Measurements from ENCODE around the gene RPS6KA4. TPM values are rescaled to one million over a fixed set of nuclear protein-coding genes. Genes with fewer than 3 reads are reported as not detected.
A peak's percentile ranks its signal among the peaks of the same experiment; 100 is the strongest.
"Not testable (repeated sequence)": the region's sequence is repeated elsewhere in the genome, so short reads cannot be mapped to it uniquely, and the experiment has no call there.

The RPS6KA4 gene
- 10 to 100 TPM in 1 of 3 donors, 1 to 10 TPM in 2; 5.0 to 16.7 (median 8.5) TPM for polyA plus RNA-seq

DNA sequence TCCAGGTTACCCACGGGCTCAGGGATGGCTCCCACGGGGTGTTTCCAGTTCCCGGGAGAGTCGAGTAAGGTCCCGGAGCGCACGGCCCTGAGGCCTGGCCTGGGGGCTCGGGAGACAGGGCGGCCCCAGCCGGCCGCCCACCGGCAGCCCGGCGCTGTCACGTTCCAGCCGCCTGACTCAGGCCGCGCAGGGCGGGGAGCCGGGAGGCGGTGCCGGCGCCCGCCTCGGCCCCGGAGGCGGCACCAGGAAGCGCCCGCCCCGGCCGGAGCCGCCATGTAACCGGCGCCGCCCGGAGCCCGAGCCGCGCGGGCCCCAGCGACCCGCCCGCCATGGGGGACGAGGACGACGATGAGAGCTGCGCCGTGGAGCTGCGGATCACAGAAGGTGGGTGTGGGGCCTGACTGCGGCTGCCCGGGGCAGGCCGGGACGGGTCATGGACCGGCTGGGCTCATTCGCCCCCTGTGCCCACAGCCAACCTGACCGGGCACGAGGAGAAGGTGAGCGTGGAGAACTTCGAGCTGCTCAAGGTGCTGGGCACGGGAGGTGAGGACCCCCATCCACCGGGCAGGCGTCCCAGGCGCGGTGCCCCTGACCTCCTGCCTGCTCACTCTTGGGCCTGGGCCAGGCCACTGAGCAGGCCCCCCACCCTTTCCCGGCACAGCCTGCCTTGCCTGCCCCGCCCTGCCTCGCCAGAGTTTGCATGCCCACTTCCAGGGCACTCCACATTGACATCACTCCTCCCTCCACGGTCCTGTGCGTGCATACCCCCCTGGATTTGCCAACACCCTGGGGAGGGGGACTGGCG is at the start of gene RPS6KA4:
RPS6KA4 (plus strand) TSS at position 256 of the 805 bp plus-strand sequence; CDS start at position 330, 74 bp downstream.
- H3K36me3 Mint-ChIP-seq: peaks cover 4 to 15% (median 7%) of the 10 kb centered on the region in 3 donors
- H3K9me3 Mint-ChIP-seq: no peaks in the 10 kb centered on the region
- DNase-seq: peak; percentile 55 to 64 (median 60)
- H3K4me1 Mint-ChIP-seq: peaks cover 17 to 30% of the 10 kb centered on the region in 2 donors
- no peaks in the 10 kb centered on the region for H3K27me3 Mint-ChIP-seq (ENCODE audit: low read depth in 3 of 3)
- peak within 1 kb of the TSS; percentile 34 to 83 (median 70) for H3K27ac Mint-ChIP-seq
- H3K4me3 Mint-ChIP-seq: peak within 1 kb of the TSS; percentile 81 to 93 (median 88)

DNA sequence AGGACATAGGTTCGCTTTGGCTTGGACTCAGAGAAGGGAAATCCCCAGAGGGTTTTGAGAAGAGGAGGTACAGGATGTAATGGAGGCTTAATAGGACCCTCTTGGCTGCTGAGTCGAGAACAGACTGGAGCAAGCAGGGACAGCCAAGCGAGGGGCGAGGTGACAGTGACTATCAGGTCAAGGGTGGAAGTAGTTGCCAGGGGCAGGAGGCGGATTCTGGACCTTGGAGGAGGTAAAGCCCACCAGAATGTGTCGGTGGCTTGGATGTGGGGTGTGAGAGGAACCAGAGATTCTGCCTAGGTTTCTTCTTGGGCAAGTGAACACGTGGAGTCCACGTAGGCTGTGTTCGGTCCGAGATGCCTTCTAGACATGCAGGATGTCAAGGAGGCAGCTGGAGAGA is 46.0 kb upstream of the RPS6KA4 start:
- DNase-seq: no peak
- Mint-ChIP-seq H3K27ac (peak overlapping the region; percentile 19 to 86 (median 67)), H3K4me3 (no peak overlapping the region), H3K9me3 (no peaks in the 10 kb centered on the region), H3K27me3 (ENCODE audit: low read depth in 3 of 3) (peaks cover 7 to 11% (median 8%) of the 10 kb centered on the region in 3 donors), H3K4me1 (peaks cover 25 to 33% of the 10 kb centered on the region in 2 donors), H3K36me3 (peaks cover 0 to 14% (median 0%) of the 10 kb centered on the region in 3 donors)

DNA sequence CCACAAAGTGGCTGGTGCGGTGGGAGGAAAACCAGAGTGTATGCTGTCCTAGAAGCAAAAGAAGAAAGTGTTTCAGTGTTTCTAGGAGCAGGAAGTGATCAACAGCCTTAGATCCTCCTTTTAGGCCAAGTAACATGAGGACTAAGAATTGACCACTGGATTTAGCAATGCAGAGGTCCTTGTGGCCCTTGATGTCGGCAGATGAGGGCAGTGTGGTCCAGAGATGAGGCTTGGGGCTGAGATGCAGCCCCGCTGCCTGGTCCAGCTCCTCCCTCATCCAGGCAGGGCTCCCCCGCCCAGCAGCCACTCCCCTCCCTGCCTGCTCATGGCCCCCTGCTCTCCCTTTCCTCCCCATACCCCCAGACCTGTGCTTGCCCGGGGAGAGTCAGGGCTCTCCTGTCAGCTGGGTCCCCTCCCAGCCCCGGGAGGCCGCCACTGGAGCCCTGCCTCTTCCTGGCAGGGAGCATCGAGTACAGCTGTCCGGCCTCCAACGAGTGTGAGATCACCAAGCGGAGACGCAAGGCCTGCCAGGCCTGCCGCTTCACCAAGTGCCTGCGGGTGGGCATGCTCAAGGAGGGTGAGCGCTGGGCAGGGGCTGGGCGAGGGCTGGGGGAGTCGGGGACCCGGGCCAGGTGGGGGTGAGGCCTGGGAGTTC is 45.3 kb upstream of the RPS6KA4 start:
- Mint-ChIP-seq H3K4me3 (no peak overlapping the region), H3K9me3 (no peaks in the 10 kb centered on the region), H3K27me3 (ENCODE audit: low read depth in 3 of 3) (peaks cover 9 to 17% (median 14%) of the 10 kb centered on the region in 3 donors), H3K4me1 (peaks cover 31 to 37% of the 10 kb centered on the region in 2 donors), H3K27ac (peak overlapping the region; percentile 19 to 86 (median 46)), H3K36me3 (peaks cover 0 to 14% (median 0%) of the 10 kb centered on the region in 3 donors)
- no peak for DNase-seq

DNA sequence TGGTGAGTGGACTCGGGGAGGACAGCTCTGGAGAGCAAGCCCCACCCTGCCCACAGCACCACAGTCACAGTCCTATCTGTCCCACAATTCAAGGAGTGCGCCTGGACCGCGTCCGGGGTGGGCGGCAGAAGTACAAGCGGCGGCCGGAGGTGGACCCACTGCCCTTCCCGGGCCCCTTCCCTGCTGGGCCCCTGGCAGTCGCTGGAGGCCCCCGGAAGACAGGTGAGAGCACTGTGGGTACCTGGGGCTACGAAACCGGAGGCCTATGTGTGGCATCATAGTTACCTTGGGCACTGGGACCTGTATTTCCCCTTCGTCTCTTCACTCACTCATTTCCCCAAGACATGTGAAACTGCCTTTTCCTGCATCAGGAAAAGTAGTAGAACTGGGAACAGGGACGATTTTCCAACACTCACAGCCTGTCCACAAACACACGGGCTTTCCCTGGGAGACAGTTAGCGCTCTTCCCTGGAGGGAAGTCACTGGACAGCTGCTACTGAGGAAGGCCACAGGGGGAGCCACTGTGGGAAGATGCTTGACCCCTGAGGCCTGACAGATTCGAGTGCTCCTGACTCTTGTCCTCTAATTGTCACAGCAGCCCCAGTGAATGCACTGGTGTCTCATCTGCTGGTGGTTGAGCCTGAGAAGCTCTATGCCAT is 44.7 kb upstream of the RPS6KA4 start:
- H3K36me3 Mint-ChIP-seq: peaks cover 0 to 14% (median 0%) of the 10 kb centered on the region in 3 donors
- DNase-seq: no peak
- H3K27ac Mint-ChIP-seq: peak overlapping the region in 4 of 6 donors; percentile 57 to 86 (median 64)
- peak overlapping the region in 1 of 5 donors; percentile 12 for H3K4me3 Mint-ChIP-seq
- H3K4me1 Mint-ChIP-seq: peaks cover 36 to 44% of the 10 kb centered on the region in 2 donors
- no peaks in the 10 kb centered on the region for H3K9me3 Mint-ChIP-seq
- peaks cover 9 to 19% (median 14%) of the 10 kb centered on the region in 3 donors for H3K27me3 Mint-ChIP-seq (ENCODE audit: low read depth in 3 of 3)

DNA sequence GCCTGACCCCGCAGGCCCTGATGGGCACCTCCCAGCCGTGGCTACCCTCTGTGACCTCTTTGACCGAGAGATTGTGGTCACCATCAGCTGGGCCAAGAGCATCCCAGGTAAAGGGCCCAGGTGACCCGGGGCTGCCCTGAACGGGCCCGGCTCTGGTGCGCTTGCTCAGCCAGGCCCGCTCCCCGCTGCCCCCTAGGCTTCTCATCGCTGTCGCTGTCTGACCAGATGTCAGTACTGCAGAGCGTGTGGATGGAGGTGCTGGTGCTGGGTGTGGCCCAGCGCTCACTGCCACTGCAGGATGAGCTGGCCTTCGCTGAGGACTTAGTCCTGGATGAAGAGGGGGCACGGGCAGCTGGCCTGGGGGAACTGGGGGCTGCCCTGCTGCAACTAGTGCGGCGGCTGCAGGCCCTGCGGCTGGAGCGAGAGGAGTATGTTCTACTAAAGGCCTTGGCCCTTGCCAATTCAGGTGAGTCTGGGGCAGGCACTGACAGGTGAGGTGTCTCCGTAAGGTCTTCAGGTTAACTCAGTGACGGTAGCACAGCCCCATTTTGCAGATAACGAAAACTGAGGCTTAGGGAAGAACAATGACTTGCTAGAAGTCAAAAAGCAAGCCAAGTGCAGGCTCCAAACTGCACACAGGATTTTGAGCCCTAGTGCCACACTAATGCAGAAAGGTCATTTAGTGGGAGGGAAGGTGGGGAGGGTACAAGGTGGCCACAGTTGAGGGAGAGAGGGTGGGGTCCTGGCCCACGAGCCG is 44.0 kb upstream of the RPS6KA4 start:
- Mint-ChIP-seq H3K27ac (peak overlapping the region in 4 of 6 donors; percentile 53 to 81 (median 72)), H3K4me1 (peaks cover 39 to 47% of the 10 kb centered on the region in 2 donors)

DNA sequence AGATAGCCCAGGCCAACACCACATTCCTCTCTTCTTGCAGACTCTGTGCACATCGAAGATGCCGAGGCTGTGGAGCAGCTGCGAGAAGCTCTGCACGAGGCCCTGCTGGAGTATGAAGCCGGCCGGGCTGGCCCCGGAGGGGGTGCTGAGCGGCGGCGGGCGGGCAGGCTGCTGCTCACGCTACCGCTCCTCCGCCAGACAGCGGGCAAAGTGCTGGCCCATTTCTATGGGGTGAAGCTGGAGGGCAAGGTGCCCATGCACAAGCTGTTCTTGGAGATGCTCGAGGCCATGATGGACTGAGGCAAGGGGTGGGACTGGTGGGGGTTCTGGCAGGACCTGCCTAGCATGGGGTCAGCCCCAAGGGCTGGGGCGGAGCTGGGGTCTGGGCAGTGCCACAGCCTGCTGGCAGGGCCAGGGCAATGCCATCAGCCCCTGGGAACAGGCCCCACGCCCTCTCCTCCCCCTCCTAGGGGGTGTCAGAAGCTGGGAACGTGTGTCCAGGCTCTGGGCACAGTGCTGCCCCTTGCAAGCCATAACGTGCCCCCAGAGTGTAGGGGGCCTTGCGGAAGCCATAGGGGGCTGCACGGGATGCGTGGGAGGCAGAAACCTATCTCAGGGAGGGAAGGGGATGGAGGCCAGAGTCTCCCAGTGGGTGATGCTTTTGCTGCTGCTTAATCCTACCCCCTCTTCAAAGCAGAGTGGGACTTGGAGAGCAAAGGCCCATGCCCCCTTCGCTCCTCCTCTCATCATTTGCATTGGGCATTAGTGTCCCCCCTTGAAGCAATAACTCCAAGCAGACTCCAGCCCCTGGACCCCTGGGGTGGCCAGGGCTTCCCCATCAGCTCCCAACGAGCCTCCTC is 43.1 kb upstream of the RPS6KA4 start:
- H3K4me3 Mint-ChIP-seq: peak overlapping the region; percentile 86 to 99 (median 93)
- not testable (repeated sequence) for DNase-seq, H3K9me3 Mint-ChIP-seq
- H3K4me1 Mint-ChIP-seq: peaks cover 45 to 51% of the 10 kb centered on the region in 2 donors
- H3K27me3 Mint-ChIP-seq (ENCODE audit: low read depth in 3 of 3): peaks cover 9 to 19% (median 14%) of the 10 kb centered on the region in 3 donors
- peak overlapping the region; percentile 98 to 100 (median 100) for H3K27ac Mint-ChIP-seq
- H3K36me3 Mint-ChIP-seq: peaks cover 0 to 15% (median 0%) of the 10 kb centered on the region in 3 donors

More for the DNA sequence above, 44.0 kb upstream of the RPS6KA4 start:
- Mint-ChIP-seq H3K9me3 (no peaks in the 10 kb centered on the region), H3K36me3 (peaks cover 0 to 14% (median 0%) of the 10 kb centered on the region in 3 donors), H3K27me3 (ENCODE audit: low read depth in 3 of 3) (peaks cover 9 to 19% (median 14%) of the 10 kb centered on the region in 3 donors), H3K4me3 (no peak overlapping the region)
- DNase-seq: no peak

DNA sequence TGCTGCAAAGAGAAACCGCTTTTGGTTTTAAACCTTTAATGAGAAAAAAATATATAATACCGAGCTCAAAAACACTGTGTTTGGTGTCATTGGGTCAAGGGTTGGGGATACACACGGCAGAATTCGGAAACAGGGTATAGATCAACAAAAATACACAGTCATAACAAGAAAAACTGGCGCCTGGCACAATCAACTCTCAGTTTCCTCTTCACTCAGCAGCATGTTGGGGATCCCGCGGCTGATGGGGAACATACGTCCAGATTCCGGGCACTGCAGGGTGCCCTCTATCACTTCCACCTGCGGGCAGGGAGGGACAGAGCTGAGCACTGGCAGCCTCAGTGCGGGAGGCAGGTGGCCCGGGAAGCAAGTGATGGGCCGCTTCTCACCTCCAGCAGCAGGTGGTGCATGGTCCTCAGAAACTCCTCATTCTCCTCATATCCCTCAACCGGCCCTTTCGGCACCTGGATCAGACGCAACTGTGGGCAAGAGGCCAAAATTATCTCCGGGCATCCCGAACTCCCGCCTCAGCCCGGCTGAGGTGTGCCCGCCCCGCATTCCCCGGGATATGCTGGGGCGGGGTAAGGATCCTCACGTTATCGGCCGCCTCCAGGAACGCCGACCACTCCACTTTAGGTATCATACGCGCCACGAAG is 42.2 kb upstream of the RPS6KA4 start:
- peak overlapping the region; percentile 86 to 99 (median 93) for H3K4me3 Mint-ChIP-seq
- peaks cover 46 to 57% of the 10 kb centered on the region in 2 donors for H3K4me1 Mint-ChIP-seq
- H3K9me3 Mint-ChIP-seq: no peaks in the 10 kb centered on the region
- peak overlapping the region; percentile 98 to 100 (median 100) for H3K27ac Mint-ChIP-seq
- peaks cover 9 to 19% (median 14%) of the 10 kb centered on the region in 3 donors for H3K27me3 Mint-ChIP-seq (ENCODE audit: low read depth in 3 of 3)
- DNase-seq: no peak
- H3K36me3 Mint-ChIP-seq: peaks cover 0 to 22% (median 3%) of the 10 kb centered on the region in 3 donors

DNA sequence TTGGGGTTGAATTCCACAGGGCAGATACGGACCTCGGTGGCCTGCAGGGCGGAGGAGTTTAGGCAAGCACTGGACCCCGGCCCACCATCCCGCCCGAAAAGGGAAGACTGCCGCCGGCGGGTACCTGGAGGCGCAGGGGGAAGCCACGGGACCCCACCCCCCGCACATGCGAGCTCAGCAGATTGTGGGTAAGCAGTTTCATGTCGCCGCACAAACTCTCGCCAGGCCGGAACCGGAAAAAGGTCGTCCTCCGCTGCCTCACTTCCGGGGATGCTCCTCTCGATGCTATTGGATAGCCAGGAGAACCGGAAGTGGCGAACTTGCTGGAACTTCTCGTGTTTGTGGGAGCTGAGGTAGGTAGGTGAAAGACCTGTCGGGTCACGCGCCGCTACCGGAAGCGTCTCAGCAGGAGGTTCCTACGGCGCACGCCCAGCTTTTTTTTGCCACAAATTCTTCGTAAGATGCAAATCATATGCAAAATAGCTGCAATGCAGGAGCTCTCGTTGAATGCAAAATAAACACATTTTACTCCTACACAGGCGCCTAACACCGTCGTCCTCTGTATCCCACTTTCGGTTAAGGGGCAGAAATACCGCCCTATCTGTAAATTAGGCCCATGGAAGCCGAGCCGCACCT is 41.5 kb upstream of the RPS6KA4 start, which contains the start of gene TRMT112:
TRMT112 (minus strand) TSS at position 235 of the 636 bp plus-strand sequence; CDS start at position 202, 33 bp downstream.
- Mint-ChIP-seq H3K9me3 (no peaks in the 10 kb centered on the region), H3K4me3 (peak within 1 kb of the TSS; percentile 86 to 99 (median 93)), H3K27me3 (ENCODE audit: low read depth in 3 of 3) (peaks cover 9 to 19% (median 14%) of the 10 kb centered on the region in 3 donors), H3K36me3 (peaks cover 0 to 22% (median 3%) of the 10 kb centered on the region in 3 donors), H3K4me1 (peaks cover 45 to 56% of the 10 kb centered on the region in 2 donors), H3K27ac (peak within 1 kb of the TSS; percentile 98 to 100 (median 100))
- peak; percentile 98 to 99 (median 98) for DNase-seq

DNA sequence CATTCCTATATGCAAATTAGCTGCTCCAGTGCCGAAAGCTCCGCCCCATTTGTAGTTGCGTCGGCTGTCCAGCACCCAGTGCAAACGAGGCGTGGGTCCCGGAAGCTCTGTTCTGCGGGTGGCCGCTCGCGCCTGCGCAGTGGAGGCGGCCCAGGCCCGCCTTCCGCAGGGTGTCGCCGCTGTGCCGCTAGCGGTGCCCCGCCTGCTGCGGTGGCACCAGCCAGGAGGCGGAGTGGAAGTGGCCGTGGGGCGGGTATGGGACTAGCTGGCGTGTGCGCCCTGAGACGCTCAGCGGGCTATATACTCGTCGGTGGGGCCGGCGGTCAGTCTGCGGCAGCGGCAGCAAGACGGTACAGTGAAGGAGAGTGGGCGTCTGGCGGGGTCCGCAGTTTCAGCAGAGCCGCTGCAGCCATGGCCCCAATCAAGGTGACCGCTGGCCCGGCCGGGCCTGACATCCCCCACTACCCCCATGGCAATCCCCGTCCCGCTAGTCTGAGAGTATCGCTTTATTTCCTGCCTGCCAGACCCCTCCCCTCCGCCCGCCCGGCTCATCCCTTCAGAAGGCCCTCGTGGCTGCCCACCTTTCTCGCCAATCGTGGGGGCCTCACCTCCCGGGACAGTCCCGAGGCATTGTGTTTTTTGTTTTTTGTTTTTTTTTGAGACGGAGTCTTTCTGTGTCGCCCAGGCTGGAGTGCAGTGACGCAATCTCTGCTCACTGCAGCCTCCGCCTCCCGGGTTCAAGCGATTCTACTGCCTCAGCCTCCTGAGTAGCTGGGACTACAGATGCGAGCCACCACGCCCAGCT is 40.8 kb upstream of the RPS6KA4 start, which contains the start of gene PRDX5:
PRDX5 (plus strand) TSS at position 161 of the 805 bp plus-strand sequence; CDS start at position 256, 95 bp downstream.
- no peaks in the 10 kb centered on the region for H3K9me3 Mint-ChIP-seq
- peaks cover 41 to 49% of the 10 kb centered on the region in 2 donors for H3K4me1 Mint-ChIP-seq
- peak within 1 kb of the TSS; percentile 86 to 99 (median 93) for H3K4me3 Mint-ChIP-seq
- peaks cover 0 to 15% (median 3%) of the 10 kb centered on the region in 3 donors for H3K36me3 Mint-ChIP-seq
- peak within 1 kb of the TSS; percentile 98 to 100 (median 100) for H3K27ac Mint-ChIP-seq
- DNase-seq: peak; percentile 98 to 99 (median 98)
- peaks cover 9 to 19% (median 14%) of the 10 kb centered on the region in 3 donors for H3K27me3 Mint-ChIP-seq (ENCODE audit: low read depth in 3 of 3)
